Urothelium cell line (cell line): ENCODE results near the gene ZNF587.
"Not testable (repeated sequence)": the region's sequence is repeated elsewhere in the genome, so short reads cannot be mapped to it uniquely, and the experiment has no call there.

Source experiments
- DNase-seq: peaks from one replicate; pipeline ENCODE4 v3.0.0; 2011; ENCODE audit warnings: low spot score, mixed read lengths
- FAIRE-seq: peaks from 2 replicates; lab custom pipeline; 2011; peaks lifted over from hg19 to GRCh38; lab: Jason Lieb, UNC

ZNF587 gene

DNA sequence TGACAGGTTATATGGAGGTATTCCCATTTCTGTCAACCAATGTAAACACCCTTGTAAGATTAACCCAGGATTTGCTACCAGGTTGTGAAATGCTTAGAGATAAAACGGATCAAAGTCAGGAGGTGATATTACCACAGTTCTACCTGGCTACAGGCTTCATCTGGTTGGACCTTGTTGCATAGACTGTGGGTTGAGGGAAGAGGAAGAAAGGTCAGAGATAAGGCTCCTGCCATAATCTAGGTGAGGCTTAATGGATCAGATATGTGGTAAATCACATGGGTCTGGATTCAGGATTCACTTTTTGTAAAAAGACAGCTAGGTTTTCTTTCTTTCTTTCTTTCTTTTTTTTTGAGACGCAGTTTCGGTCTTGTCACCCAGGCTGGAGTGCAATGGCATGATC, 28.2 kb upstream of the ZNF587 start:
- not testable (repeated sequence) for FAIRE-seq, DNase-seq

DNA sequence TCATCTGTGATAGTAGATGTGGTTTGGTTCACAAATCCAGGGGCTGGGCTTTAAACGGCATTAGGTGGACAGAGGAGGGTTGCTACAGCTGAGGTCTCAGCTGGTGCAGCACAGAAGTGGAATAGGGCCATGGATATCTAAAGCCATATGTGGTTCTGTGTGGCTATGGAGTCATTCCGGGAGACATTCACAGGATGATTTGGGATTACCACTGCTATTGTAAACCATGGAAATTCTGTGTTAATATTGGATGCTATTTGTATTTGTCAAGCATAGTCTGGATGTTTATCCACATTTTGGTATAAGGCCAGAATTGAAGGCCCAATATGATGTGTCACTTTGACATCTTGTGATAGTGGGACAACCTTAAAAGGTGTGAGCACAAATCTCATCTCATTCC, 26.5 kb upstream of the ZNF587 start:
- not testable (repeated sequence) for DNase-seq, FAIRE-seq

DNA sequence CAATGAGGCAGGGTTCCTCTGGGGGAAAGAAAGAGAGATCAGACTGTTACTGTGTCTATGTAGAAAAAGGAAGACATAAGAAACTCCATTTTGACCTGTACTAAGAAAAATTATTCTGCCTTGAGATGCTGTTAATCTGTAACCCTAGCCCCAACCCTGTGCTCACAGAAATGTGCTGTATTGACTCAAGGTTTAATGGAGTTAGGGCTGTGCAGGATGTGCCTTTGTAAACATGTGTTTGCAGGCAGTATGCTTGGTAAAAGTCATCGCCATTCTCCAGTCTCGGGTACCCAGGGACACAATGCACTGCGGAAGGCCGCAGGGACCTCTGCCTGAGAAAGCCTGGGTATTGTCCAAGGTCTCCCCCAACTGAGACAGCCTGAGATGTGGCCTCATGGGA, 26.1 kb upstream of the ZNF587 start:
- FAIRE-seq, DNase-seq: not testable (repeated sequence)

DNA sequence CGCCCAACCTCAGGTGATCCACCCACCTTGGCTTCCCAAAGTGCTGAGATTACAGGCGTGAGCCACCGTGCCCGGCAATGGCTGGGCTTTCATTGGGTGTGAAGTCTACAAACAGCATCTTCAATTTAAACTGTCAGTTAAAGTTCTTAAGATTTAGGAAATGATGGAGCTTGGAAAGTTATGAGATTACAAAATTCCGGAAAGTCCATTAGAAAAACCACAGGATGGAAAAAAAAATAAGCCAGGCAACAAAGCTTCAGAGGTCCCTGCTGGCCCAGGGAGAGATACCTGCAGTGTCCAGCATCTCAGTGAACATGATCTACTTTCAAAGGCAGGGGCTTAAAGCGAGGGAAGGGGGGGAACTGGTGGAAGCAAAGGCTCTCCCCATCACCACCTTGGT, 24.1 kb upstream of the ZNF587 start:
- DNase-seq: no peak
- no peak for FAIRE-seq

DNA sequence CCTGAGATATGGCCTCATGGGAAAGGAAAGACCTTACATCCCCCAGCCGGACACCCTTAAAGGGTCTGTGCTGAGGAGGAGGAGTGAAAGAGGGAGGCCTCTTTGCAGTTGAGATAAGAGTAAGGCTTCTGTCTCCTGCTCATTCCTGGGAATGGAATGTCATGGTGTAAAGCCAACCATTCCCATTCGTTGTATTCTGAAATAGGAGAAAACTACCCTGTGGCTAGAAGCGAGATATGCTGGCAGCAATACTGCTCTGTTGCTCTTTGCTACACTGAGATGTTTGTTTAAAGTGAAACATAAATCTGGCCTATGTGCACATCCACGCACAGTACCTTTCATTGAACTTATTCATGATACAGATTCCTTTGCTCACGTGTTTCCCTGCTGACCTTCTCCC, 20.3 kb upstream of the ZNF587 start:
- FAIRE-seq: no peak
- DNase-seq: no peak

DNA sequence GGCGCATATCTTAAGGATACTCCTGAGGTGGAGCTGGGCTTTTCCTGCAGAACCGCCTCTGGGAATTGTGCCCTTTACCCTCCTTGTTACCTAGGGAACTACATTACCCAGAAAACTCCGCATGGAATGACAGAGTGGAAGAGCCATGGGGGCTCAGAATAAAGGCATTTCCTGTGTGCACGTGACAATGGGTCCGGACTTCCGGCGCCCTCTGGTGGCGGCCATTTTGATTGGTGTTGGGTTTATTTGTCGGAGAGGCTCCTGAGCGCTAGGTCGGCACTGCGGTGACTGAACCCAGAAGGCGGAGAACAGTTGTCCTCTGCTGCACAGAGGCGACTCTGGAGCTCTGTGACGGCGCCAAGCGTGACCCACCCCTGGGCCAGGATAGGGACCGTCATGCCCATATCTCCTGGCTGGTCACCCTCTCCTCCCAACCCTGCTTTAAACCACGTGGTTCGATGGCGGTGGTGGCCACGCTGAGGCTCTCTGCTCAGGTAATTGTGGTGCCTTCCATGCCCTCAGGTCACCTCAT, 19.5 kb upstream of the ZNF587 start, which contains the start of gene ZNF587B:
Gene ZNF587B, plus strand, starts transcription at position 229 of the 532 bp plus-strand sequence. Its CDS starts 230 bp downstream, at position 459.
- no peak for DNase-seq
- no peak for FAIRE-seq

DNA sequence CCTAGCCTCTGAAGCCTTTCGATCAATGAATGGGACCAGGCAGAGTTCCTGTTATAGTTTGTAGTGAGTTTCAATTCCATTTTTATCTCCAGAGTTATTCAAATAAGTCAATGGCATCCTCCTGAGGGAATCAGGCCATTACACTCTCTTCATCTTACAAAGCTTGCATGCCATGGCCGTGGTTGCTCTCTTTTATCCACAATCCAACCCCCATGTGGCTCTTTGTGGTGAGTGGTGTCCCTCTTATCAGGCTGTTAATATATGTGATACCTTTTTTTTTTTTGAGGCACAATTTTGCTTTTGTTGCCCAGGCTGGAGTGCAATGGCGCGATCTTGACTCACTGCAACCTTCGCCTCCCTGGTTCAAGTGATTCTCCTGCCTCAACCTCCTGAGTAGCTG, 12.7 kb upstream of the ZNF587 start:
- FAIRE-seq: not testable (repeated sequence)

DNA sequence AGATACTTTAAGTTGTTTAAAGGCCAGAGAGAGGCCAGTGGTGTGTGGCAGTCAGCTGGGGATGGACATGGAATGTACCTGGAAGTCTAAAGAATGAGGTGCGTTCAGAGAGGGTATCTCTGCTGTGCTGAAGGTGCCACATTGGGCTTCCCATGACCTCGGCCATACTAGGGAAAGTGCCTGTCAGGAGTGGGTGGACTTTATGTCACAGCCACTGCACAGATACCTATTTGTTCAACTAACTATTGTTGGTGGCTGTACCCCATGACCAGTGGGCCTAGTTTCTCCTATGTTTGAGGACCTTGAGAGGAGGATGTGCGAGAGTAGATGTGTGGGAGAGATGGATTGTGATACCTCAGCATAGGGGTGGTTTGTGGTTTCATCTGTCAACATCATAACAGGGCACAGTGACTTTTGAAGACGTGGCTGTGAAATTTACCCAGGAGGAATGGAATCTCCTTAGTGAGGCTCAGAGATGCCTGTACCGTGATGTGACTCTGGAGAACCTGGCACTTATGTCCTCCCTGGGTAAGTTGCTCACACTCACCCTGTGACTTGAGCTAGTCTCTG, 11.0 kb upstream of the ZNF587 start:
- not testable (repeated sequence) for FAIRE-seq, DNase-seq

More for the DNA sequence above, 12.7 kb upstream of the ZNF587 start:
- DNase-seq: not testable (repeated sequence)

DNA sequence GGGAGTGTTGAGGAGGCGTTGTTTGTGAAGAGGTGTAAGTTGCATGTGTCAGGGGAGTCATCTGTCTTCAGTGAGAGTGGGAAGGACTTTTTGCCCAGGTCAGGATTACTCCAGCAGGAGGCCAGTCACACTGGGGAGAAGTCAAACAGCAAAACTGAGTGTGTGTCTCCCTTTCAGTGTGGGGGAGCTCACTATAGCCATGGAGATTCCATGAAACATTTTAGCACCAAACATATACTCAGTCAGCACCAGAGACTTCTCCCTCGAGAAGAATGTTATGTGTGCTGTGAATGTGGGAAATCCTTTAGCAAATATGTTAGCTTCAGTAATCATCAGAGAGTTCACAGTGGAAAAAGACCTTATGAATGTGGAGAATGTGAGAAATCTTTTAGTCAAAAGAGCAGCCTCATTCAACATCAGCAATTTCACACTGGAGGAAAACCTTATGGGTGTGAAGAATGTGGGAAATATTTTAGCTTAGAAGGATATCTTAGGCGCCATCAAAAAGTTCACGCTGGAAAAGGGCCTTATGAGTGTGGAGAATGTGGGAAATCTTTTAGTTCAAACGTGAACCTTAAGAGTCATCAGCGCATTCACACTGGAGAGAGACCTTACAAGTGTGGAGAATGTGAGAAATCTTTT, 8.4 kb upstream of the ZNF587 start:
- FAIRE-seq (no peak), DNase-seq (no peak)

DNA sequence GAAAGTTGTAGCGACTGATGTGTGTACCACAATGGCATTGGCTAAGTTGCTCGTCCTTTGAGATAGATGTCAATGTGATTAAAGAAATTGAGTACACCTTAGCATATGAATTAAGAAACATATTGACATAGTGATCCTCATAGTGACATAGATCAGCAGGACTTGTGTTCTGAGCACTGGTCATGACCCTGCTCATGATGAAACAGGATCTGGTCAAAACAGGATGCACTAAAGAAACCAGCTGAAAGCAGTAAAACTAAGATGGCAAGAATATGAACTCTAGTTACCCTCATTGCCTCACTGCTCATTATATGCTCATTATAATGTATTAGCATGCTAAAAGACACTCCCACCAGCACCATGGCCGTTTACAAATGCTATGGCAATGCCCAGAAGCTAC, 2.5 kb upstream of the ZNF587 start:
- FAIRE-seq, DNase-seq: not testable (repeated sequence)

DNA sequence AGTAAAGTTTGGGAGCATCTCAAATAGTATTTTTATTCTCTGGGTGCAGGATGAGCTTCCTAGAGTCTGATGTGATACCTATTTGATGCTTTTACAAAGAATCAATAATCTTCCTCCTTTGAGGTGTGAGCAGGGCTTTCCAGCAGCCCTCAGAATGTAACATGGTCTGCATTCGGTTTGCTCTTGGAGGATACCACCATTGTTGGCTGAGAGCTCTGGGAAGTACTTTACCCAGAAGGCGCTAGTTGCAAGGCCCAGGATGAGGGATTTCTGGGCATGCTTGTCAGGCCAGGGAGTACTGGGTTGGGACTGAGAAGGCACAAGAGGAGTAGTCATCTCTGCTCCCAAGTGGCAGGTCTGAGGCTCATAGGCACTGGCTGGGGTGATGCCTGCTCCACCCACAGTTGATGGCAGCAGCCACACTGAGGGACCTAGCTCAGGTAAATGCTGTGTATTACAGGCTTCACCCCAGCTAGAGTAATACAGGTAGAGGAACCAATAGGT, 445 bp upstream of the ZNF587 start:
- FAIRE-seq: peak; percentile 9
- not testable (repeated sequence) for DNase-seq

DNA sequence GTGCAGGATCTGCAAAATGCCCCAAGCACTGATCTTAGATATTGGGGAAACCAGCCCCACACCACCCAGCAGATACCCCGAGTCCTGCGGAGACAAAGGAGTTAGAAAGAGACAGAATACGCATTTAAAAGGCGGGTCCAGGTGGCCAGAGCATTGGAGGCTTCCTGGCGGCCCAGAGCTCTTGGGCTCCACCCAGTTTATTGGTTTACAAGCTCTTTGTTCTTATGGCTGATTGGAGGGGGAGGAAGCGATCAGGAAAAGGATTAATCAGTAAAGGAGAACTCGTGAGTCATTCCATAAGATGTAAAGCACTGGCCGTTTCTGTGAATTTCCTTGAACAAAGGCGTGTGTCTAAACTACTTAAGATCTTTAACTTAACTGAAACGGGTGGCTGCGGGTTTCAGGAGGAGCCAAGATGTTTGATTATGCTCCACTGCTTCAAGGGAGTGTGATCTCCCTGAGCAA, 926 bp downstream of the ZNF587 start:
- no peak for FAIRE-seq
- DNase-seq: peak; percentile 24

DNA sequence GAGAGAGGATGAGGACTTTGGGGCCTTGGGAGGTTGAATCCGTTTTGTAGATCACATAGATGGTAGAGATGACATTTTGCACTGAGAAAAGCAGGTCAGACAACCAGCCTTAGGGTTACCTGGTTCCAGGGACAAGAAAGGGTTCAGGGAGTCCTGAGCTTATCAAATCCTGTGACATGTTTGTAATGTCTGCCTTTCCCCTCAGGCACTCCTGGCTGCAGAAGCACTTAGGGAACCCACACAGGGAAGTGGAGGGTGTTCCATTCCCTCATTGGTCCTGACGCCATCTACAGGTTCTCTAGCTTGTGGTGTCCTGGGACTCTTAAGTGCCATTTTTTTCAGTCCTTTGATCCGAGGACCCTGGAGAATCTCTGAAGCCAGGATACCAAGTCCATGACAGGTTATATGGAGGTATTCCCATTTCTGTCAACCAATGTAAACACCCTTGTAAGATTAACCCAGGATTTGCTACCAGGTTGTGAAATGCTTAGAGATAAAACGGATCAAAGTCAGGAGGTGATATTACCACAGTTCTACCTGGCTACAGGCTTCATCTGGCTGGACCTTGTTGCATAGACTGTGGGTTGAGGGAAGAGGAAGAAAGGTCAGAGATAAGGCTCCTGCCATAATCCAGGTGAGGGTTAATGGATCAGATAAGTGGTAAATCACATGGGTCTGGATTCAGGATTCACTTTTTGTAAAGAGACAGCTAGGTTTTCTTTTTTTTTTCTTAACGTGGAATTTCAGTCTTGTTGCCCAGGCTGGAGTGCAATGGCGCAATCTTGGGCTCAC, 2.3 kb downstream of the ZNF587 start:
- not testable (repeated sequence) for DNase-seq, FAIRE-seq

DNA sequence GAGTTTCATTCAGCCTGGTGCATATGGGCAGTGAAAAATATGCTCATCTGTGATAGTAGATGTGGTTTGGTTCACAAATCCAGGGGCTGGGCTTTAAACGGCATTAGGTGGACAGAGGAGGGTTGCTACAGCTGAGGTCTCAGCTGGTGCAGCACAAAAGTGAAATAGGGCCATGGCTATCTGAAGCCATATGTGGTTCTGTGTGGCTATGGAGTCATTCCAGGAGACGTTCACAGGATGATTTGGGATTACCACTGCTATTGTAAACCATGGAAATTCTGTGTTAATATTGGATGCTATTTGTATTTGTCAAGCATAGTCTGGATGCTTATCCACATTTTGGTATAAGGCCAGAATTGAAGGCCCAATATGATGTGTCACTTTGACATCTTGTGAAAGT, 4.5 kb downstream of the ZNF587 start:
- DNase-seq, FAIRE-seq: not testable (repeated sequence)

DNA sequence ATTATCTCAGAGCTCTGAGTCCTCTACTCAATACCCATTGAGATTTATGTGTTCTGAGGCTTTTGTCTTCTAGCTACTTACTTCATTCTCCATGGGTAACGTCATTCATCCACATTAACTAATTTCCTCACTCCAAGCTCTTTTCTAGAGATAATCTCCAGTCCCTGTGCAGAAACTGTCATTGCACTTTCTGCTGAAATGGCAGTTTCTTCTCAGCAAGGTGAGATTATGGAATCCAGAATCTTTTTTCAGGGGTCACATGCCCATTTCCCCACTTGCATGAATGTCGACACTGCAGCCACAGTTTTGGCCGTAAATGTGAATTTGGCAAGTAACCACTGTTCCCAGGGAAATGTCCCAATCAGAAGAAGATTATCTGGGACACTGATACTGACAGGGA, 12.7 kb downstream of the ZNF587 start:
- not testable (repeated sequence) for FAIRE-seq

DNA sequence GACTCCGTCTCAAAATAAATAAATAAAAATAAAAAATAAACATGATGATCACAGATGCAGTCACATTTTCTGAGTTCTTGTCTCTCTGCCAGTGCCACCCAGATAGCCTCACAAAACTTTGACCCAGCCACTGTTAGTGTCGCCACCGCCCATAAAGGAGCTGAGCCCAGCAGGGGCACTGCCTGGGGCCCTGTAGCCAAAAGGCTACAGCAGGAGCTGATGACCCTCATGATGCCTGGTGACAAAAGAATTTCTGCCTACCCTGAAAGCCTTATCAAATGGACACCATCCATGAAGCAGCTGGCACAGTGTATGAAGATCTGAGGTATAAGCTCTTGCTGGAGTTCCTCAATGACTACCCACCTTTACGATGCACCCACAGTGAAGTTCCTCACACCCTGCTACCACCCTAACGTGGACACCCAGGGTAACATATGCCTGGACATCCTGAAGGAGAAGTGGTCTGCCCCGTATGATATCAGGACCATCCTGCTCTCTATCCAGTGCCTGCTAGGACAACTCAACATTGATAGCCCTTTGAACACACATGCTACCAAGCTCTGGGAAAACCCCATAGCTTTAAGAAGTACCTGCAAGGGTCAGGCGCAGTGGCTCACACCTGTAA, 18.3 kb downstream of the ZNF587 start:
- DNase-seq (no peak), FAIRE-seq (no peak)

More for the DNA sequence above, 12.7 kb downstream of the ZNF587 start:
- not testable (repeated sequence) for DNase-seq

DNA sequence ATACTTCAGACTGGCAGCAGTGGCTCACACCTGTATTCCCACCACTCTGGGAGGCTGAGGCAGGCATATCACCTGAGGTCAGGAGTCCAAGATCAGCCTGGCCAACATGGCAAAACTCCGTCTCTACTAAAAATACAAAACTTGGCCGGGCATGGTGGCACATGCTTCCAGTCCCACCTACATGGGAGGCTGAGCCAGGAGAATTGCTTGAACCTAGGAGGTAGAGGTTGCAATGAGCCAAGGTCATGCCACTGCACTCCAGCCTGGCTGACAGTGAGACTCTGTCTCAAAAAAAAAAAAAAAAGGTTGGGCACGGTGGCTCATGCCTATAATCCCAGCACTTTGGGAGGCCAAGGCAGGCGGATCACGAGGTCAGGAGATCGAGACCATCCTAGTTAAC, 20.0 kb downstream of the ZNF587 start:
- not testable (repeated sequence) for FAIRE-seq, DNase-seq

DNA sequence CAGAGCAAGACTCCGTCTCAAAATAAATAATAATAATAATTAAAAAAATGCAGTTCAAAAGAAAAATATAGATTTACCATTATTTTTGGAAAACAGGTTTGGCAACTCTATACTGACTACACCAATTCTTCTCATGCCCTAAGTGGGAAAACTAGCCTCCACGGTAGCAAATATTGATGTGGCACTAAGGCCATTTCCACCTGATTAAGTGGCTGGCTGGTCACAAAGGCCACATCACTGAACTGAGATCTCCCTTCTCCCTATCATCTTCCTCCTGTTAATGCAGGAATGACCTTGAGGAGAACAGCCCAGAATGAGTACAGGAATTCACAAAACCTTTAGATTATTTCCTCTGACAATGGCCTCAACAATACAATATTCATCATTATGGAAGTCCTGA, 20.6 kb downstream of the ZNF587 start:
- DNase-seq (no peak), FAIRE-seq (no peak)

DNA sequence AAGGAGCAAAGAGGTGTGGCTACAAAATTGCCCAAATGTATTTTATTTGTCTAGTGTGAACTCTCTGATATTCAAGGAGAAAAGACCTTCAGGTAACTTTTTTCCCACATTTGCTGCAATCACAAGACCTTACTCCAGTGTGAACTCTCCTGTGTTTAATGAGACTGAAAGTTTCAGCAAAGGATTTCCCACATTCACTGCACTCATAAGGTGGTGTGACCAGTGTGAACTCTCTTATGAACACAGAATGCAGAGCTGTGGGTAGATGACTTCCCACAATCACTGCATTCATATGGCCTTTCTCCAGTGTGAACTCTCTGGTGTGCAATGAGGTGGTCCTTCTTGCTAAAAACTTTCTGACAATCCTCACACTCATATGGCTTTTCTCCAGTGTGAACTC, 22.8 kb downstream of the ZNF587 start:
- no peak for DNase-seq
- FAIRE-seq: no peak
